Measurements from ENCODE around the gene SGMS2. TPM values are rescaled to one million over a fixed set of nuclear protein-coding genes. Genes with fewer than 3 reads are reported as not detected.

SGMS2 gene
- total and polyA plus RNA-seq, 2 donors from 2014 or later, result 5.3 to 67.7 TPM

GRCh38 chr4:107837776-107838618, 13.3 kb downstream of the SGMS2 start:
- Histone ChIP-seq H3K4me1 (ENCODE audit: control insufficient read depth in 2 of 3, insufficient read depth in 2 of 3, low read depth in 1 of 3, low read length in 3 of 3) (peaks cover 0 to 6% (median 0%) of the 10 kb centered on the region in 3 donors), H3K9me3 (ENCODE audit: control insufficient read depth in 2 of 3, insufficient read depth in 1 of 3, low read length in 3 of 3) (no peaks in the 10 kb centered on the region), H3K9ac (ENCODE audit: low read length in 3 of 3) (no peak overlapping the region), H3K27ac (ENCODE audit: low read depth in 2 of 2, low read length in 2 of 2) (no peak overlapping the region), H3K36me3 (ENCODE audit: control insufficient read depth in 2 of 3, insufficient read depth in 3 of 3, low read length in 3 of 3) (no peaks in the 10 kb centered on the region), H3K27me3 (ENCODE audit: control insufficient read depth, insufficient read depth, low read length) (no peaks in the 10 kb centered on the region), H3K4me3 (ENCODE audit: low read length in 3 of 3) (no peak overlapping the region)
- FAIRE-seq, result no peak
- no peak for DNase-seq
- intact Hi-C loops (cut with DNase I), result no loop called here
- no peak for TF ChIP-seq CTCF (IDR thresholded peaks at IDR 0.05; ENCODE audit: borderline replicate concordance, extremely low read depth, insufficient read depth)

- H3K4me3 ChIP-seq (ENCODE audit: low read length in 3 of 3), result no peak overlapping the region
These were observed 14.3 kb downstream of the SGMS2 start for GRCh38 chr4:107838861-107839565.

GRCh38 chr4:107843391-107843790, 18.7 kb downstream of the SGMS2 start:
- Histone ChIP-seq H3K27me3 (ENCODE audit: control insufficient read depth, insufficient read depth, low read length) (no peaks in the 10 kb centered on the region), H3K4me1 (ENCODE audit: control insufficient read depth in 2 of 3, insufficient read depth in 2 of 3, low read depth in 1 of 3, low read length in 3 of 3) (no peaks in the 10 kb centered on the region), H3K9me3 (ENCODE audit: control insufficient read depth in 2 of 3, insufficient read depth in 1 of 3, low read length in 3 of 3) (no peaks in the 10 kb centered on the region), H3K4me3 (ENCODE audit: low read length in 3 of 3) (no peak overlapping the region), H3K9ac (ENCODE audit: low read length in 3 of 3) (no peak overlapping the region), H3K36me3 (ENCODE audit: control insufficient read depth in 2 of 3, insufficient read depth in 3 of 3, low read length in 3 of 3) (no peaks in the 10 kb centered on the region), H3K27ac (ENCODE audit: low read depth in 2 of 2, low read length in 2 of 2) (no peak overlapping the region)
- FAIRE-seq (no peak), DNase-seq (no peak)
- TF ChIP-seq CTCF (IDR thresholded peaks at IDR 0.05; ENCODE audit: borderline replicate concordance, extremely low read depth, insufficient read depth), result no peak
- intact Hi-C loops (cut with DNase I), result no loop called here

More at GRCh38 chr4:107838861-107839565, 14.3 kb downstream of the SGMS2 start:
- Histone ChIP-seq H3K9me3 (ENCODE audit: control insufficient read depth in 2 of 3, insufficient read depth in 1 of 3, low read length in 3 of 3) (no peaks in the 10 kb centered on the region), H3K4me1 (ENCODE audit: control insufficient read depth in 2 of 3, insufficient read depth in 2 of 3, low read depth in 1 of 3, low read length in 3 of 3) (peaks cover 0 to 6% (median 0%) of the 10 kb centered on the region in 3 donors), H3K9ac (ENCODE audit: low read length in 3 of 3) (no peak overlapping the region), H3K27me3 (ENCODE audit: control insufficient read depth, insufficient read depth, low read length) (no peaks in the 10 kb centered on the region), H3K27ac (ENCODE audit: low read depth in 2 of 2, low read length in 2 of 2) (no peak overlapping the region), H3K36me3 (ENCODE audit: control insufficient read depth in 2 of 3, insufficient read depth in 3 of 3, low read length in 3 of 3) (no peaks in the 10 kb centered on the region)
- FAIRE-seq (no peak), DNase-seq (no peak)
- TF ChIP-seq CTCF (IDR thresholded peaks at IDR 0.05; ENCODE audit: borderline replicate concordance, extremely low read depth, insufficient read depth), result no peak
- intact Hi-C loops (cut with DNase I), result no loop called here
